CD4-positive, alpha-beta T cell treated with Interleukin-2 at 100 ng/mL for 4 hours (primary cell): Measurements from ENCODE around the gene RANBP9.

Experiments used
- DNase-seq: peaks from one replicate; pipeline ENCODE4 v3.0.0-alpha.2; 2020; ENCODE audit warnings: low spot score

Gene RANBP9

GRCh38 chr6:13710552-13711323, 897 bp downstream of the RANBP9 start:
- DNase-seq, result peak; percentile 25

GRCh38 chr6:13709689-13710551, 1.7 kb downstream of the RANBP9 start:
- DNase-seq, result peak; percentile 45

GRCh38 chr6:13708736-13709135, 2.9 kb downstream of the RANBP9 start:
- DNase-seq, result peak; percentile 28

- no peak for DNase-seq
Observed at GRCh38 chr6:13703496-13703895, 8.1 kb downstream of the RANBP9 start.

- DNase-seq, result no peak
Observed at GRCh38 chr6:13702809-13703302, 8.8 kb downstream of the RANBP9 start.

- no peak for DNase-seq
Observed at GRCh38 chr6:13700232-13700631, 11.4 kb downstream of the RANBP9 start.

GRCh38 chr6:13698715-13699114, 12.9 kb downstream of the RANBP9 start:
- DNase-seq, result no peak

- DNase-seq, result peak; percentile 18
Observed at GRCh38 chr6:13697857-13698256, 13.8 kb downstream of the RANBP9 start.

GRCh38 chr6:13696226-13696625, 15.4 kb downstream of the RANBP9 start:
- no peak for DNase-seq

- DNase-seq, result peak; percentile 15
Observed at GRCh38 chr6:13695252-13695651, 16.4 kb downstream of the RANBP9 start.

GRCh38 chr6:13694562-13694961, 17.1 kb downstream of the RANBP9 start:
- no peak for DNase-seq

- no peak for DNase-seq
Observed at GRCh38 chr6:13689511-13690256, 22.0 kb downstream of the RANBP9 start.

- no peak for DNase-seq
Observed at GRCh38 chr6:13688692-13689196, 22.9 kb downstream of the RANBP9 start.

- DNase-seq, result peak; percentile 51
Observed at GRCh38 chr6:13687917-13688351, 23.7 kb downstream of the RANBP9 start.

- no peak for DNase-seq
Observed at GRCh38 chr6:13684855-13685254, 26.8 kb downstream of the RANBP9 start.

- no peak for DNase-seq
Observed at GRCh38 chr6:13683038-13683437, 28.6 kb downstream of the RANBP9 start.

GRCh38 chr6:13682346-13682745, 29.3 kb downstream of the RANBP9 start:
- DNase-seq, result no peak

GRCh38 chr6:13681305-13682061, 30.2 kb downstream of the RANBP9 start:
- DNase-seq, result peak; percentile 47

GRCh38 chr6:13680448-13680968, 31.1 kb downstream of the RANBP9 start:
- DNase-seq, result no peak

GRCh38 chr6:13679996-13680395, 31.6 kb downstream of the RANBP9 start:
- no peak for DNase-seq
